Medulla oblongata (tissue), 1 donor: ENCODE data around the gene PARVB.
"Not testable (repeated sequence)": the region's sequence is repeated elsewhere in the genome, so short reads cannot be mapped to it uniquely, and the experiment has no call there.

ENCODE experiments used
- DNase-seq: peaks from one replicate; pipeline ENCODE4 v3.0.0-alpha.2; 2015; ENCODE audit errors: extremely low spot score

PARVB gene

DNA sequence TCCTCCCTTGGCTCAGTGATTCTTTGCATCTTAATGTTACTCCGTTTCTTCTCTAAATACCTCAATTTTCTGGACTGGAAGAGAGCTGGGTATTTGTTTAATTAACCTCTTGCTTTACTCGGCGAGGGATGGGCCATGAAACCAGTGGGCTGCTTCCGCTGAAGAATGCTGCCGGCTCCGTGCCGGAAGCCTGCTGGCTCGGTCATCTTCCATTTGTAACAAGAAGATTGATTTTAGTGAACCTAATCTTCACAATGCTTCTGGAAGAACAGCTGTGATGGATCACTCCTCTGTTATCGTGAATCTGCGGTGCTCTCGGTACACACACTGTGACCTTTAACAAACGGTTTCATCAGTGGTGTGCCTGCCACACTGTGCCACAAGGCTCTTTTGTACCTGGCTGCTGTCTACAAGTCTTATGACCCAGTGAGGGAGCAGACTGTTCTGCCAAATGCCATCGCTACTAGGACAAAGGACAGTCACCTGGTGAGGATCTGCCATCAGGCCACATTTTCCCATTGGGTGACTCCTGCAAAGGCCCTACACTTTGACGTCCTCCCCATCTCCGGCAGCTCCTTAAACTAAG lies 25.3 kb upstream of the PARVB start:
- DNase-seq = no peak

DNA sequence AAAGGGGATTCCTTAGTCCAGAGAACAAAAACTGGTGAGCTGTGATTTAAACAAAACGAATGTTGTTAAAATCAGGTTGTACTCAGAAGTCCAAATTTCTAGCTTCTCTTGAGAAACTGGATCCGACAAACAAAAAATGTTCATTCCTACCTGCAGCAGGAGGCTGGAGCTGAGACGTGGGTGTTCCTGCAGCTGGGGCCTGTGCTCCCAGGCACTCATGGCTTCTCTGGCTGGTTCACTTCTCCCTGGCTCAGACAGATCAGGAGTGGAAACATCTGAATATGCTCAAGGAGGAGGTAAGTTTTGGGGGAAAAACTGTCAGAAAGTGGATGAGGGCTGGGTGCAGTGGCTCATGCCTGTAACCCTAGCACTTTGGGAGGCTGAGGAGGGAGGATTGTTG lies 24.7 kb upstream of the PARVB start:
- DNase-seq = no peak

DNA sequence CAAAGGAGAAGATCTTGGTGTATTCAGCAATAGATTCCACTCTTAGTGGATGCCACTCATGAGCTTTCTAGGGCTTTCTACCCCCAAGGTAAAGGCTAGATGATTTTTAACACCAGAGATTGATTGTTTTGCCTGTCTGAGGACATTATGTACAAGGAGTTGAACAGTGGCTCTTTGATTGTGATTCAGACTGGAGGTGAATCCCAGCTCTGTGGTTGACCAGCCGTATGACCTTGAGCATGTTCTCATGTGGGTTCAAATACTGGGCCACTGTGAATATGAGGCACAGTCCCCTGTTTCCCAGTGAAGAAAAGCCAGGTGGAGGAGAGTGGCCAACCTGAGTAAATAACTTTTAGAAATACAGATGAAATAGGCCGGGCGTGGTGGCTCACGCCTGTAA lies 24.0 kb upstream of the PARVB start:
- DNase-seq = no peak

GRCh38 chr22:44001521-44001920 lies 22.6 kb upstream of the PARVB start:
- no peak for DNase-seq

- DNase-seq = no peak
These were observed 21.8 kb upstream of the PARVB start for GRCh38 chr22:44002324-44002723.

GRCh38 chr22:44002997-44003396 lies 21.1 kb upstream of the PARVB start:
- DNase-seq = no peak

DNA sequence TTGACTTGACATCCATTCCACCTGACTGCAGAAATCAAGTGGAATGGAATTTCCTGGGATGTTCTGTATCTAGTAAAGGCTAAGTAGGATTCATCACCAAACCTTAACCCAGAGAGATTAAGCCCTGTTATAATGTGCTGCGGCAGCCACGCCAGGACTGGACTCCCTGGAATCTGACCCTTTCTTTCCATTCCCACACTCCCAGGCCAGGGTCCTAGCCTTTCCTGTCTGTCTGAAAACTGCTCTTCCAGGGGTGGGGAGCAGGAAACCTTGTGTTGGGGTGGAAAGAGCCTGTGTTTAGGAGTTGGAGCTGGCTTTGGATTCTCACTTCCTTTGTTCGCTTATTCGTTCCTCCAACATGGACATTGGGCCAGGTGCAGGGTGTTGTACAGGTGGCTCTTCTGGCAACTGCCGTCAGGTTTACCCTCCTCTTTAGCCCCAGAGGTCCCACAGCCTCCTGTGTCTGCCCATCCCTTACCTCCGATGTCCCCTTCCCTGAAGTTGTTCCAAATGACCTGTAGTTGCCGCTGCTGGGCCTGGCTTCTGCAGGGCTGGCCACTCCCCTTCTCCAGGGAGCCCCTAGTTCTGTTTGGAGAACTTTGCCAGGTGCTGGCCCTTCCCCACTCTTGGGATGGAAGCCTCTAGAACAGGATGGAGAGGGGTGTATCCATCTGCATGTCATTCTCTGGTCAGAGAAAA lies 20.5 kb upstream of the PARVB start:
- DNase-seq = no peak

- DNase-seq = no peak
These were observed 20.0 kb upstream of the PARVB start for GRCh38 chr22:44004104-44004460.

DNA sequence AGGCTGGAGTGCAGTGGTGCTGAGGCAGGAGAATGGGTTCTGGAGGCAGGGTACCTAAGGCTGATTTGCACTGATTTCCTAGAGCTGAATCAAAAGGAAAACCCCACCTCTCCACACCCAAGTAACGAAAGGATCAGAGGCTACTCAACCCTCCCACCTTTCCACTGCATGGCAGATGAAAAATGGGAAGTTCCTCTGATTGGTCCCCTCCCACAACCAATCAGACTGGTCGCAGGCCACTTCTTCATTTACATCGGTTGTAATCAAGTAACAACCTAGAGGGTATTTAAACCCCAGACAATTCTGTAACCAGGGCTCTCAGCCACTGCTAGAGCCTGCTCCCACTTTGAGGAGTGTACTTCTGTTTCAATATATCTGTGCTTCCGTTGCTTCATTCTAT lies 18.6 kb upstream of the PARVB start:
- DNase-seq = no peak

DNA sequence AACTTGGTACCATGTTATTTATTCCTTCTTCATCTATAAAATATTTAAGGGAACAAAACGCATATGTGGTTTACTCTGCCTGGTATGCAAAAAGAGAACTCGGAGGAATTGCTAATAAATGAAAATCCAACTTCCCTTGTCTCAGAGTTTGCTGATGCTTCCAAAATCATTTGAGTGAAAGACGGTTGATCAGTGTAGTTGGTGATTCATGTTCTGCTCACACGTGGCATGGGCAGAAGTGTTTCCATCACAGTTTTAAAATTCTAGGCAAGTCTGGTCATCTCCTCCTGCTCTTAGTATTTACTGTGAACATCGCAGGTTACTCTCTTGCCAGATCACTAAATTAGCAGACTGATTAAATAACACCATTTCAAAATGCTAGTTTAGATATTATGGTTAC lies 11.9 kb upstream of the PARVB start:
- no peak for DNase-seq

DNA sequence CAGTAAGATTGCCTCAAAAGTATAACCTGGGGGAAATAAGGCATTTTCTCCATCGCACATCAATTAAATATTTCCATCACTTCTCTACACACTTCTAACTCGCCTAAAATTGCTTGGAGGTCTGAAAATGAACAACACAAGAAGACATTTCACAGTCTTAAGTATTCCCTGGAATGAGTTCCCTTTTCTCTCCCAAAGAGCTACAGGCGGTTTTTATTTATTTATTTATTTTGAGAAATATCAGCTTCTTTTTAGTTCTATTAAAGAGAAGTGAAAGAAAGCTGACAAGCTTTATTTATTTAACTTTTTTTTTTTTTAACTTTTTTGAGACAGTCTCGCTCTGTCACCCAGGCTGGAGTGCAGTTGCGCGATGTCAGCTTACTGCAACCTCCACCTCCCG lies 11.5 kb upstream of the PARVB start:
- no peak for DNase-seq

DNA sequence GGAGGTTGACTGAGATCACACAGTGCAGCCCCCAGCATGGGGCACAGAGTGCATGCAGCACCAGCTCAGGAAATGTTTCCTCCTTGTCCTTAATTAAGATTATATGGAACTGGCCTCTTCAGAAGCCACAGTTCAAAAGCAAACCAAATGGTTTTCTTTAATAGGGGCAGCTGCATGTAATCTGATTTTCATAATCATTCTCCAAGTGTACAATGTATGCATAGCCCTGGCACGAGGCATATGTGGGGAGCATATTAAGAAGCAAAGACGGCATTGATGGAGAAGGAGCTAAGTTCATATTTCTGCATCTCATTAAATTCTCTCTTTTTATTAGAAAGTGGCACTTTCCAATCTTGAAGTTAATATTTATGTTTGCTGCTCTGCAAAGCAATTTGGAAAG lies 9.9 kb upstream of the PARVB start:
- DNase-seq = no peak

DNA sequence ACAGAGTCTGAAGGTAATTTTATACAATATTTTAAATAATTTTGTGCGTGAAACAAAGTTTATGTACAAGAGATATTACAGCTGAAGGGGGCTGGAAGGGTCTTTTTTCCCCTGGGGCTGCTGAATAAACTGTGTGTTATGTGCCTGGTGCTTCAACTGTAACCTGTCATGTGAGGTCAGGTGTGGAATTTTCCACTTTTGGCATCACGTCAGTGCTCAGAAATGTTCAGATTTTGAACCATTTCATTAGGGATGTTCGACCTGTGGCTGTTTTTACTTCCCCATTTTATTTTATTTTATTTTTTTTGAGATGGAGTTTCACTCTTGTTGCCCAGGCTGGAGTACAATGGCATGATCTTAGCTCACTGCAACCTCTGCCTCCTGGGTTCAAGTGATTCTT lies 7.5 kb upstream of the PARVB start:
- not testable (repeated sequence) for DNase-seq

DNA sequence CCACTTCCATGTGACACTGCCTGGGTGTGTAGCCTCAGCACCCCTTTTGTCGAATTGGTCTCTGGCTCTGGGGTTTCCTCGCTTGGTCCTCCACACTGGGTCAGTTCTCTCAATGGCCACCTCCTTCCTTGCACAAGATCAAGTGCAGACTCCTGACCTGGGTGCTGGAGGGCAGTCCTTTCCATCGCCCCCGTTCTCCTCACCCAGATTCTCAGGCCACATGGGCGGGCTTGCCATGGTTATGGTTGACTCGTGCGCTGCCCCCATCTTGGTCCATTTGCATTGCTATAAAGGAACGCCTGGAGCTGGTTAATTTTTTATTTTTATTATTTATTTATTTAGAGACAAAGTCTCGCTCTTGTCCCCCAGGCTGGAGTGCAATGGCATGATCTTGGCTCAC lies 5.5 kb upstream of the PARVB start:
- DNase-seq = no peak

GRCh38 chr22:44019416-44019815 lies 4.7 kb upstream of the PARVB start:
- no peak for DNase-seq

DNA sequence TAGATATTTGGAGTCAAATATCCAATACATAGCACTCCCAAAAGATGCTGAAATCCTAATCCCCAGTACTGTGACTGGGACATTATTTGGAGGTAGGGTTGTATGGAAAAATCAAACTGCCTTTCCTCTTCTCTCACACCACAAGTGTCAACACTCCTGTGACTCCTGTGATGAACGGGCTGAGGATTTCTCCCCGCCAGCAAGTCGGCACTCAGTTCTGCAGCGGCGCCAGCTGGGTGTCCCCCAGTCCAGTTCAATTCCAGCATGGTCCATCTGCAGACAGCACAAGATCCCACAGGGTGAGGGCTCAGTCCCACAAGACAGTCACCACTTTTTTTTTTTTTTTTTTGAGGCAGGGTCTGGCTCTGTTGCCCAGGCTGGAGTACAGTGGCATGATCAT lies 4.3 kb upstream of the PARVB start:
- DNase-seq = no peak

DNA sequence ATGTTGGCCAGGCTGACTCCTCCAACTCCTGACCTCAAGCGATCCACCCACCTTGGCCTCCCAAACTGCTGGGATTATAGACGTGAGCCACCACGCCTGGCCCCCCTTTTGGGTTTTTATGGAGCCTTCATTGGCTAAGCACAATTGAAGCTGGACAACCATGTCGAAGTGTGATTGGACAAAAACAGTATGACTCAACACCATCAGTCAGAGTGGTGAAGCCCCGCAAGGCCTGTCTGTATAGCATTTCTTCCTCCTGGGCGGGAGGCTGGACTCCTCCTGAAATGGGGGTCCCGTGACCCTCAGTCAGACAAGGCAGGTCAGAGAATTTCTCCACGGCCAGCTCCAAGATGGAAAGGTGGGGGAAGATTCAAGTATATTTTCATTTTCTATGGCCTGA lies 3.1 kb upstream of the PARVB start:
- no peak for DNase-seq

GRCh38 chr22:44023404-44024287 lies 456 bp upstream of the PARVB start:
- DNase-seq = no peak

DNA sequence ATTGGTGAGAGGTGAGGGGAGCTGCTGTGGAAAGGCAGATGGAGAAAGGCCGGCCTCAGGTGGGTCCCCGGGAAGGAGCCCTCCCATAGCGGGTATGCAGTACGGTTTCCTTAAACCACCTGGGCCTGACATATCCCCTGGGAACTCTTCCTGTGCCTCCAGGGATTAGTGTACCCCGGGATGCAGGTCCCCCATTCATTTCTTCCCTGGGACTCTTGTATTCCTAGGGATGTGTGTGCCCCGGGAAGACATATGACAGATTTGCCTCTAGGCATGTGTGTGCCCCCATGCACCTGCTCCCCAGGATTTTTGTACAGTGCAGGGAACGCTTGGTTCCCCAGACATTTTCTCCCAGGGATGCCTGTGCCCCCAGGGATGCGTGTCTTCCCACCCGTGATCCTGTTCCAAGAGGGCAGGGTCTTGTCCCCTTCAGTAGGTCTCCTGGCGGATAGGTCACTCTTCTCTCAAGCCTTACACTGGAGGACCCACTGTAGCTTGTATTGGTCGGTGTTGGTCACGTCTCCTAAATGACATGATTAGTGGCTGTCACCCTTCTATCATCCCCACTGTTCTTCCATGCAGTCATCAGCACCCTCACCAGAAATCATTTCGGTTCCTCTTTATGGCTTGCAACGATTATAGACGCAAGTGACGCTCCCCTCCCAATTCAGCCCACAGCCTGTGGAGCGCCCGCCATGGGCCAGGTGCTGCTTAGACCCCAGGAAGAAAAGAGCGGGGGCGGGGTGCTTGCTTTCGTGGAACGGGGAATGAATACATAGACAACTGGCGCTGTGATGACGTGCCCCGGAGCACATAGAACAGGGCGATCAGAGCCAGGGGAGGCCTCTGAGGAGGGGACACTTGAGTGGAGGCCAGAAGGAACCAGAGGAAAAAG lies 1.3 kb downstream of the PARVB start:
- peak; percentile 60 for DNase-seq

GRCh38 chr22:44026066-44026629 lies 2.0 kb downstream of the PARVB start:
- no peak for DNase-seq

- DNase-seq = peak; percentile 79
These were observed 2.8 kb downstream of the PARVB start for GRCh38 chr22:44026630-44027511.
